GM12891 (cell line): ENCODE data around the gene R3HDM1.

Source experiments
- PAX5 ChIP-seq: IDR thresholded peaks from 2 replicates; pipeline ENCODE4 v1.6.1; 2011; ENCODE audit warnings: low read length, moderate library complexity, mild to moderate bottlenecking; ENCODE audit not compliant: insufficient read depth, severe bottlenecking
- POLR2A ChIP-seq: IDR thresholded peaks from 2 replicates; pipeline ENCODE4 v1.6.1; 2011; ENCODE audit warnings: low read depth, low read length, control low read depth
- POLR2AphosphoS5 ChIP-seq: IDR thresholded peaks from 2 replicates; pipeline ENCODE4 v1.6.1; 2011; ENCODE audit warnings: low read depth, low read length, control low read depth
- POU2F2 ChIP-seq: IDR thresholded peaks from 2 replicates; pipeline ENCODE4 v1.6.1; 2011; ENCODE audit warnings: low read depth, mild to moderate bottlenecking, control low read depth, low read length, moderate library complexity
- SPI1 ChIP-seq: IDR thresholded peaks from 2 replicates; pipeline ENCODE4 v1.6.1; 2011; ENCODE audit warnings: low read depth, low read length, control low read depth
- TAF1 ChIP-seq: IDR thresholded peaks from 2 replicates; pipeline ENCODE4 v1.6.1; 2011; ENCODE audit warnings: low read depth, low read length, control low read depth

DNA sequence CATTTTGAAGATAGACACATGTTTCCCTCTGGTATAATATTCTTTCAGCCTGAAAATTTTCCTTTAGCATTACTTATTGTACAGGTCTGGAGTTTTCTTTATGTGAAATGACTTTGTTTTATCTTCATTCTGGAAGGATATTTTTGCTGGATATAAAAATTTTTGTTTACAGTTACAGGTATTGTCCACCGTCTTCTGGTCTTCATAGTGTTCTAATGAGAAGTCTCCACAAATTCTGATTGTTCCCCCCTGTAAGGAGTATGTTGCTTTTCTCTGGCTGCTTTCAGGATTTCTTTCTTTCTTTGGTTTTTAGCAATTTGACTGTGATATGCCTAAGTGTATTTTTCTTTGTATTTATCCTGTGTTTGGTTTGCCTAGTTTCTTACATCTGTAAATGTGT, 225.4 kb downstream of the R3HDM1 start:
- TF ChIP-seq POLR2A = no peak
- TF ChIP-seq SPI1 = no peak
- no peak for TF ChIP-seq POLR2AphosphoS5
- TF ChIP-seq POU2F2 = no peak
- no peak for TF ChIP-seq TAF1
- TF ChIP-seq PAX5 = no peak
